Stimulated activated CD4-positive, alpha-beta T cell treated with anti-CD3 and anti-CD28 coated beads, Interleukin-12 subunit alpha, Interleukin-12 subunit beta, amount 100 ng/mL, for 24 hours (primary cell): ENCODE measurements around the gene ARMC7.

Experiments
- DNase-seq, 2 experiments: peaks; one replicate each; pipeline ENCODE4 v3.0.0-alpha.2; 2020; ENCODE audit warnings: low read depth in 2 of 2

Gene ARMC7

DNA sequence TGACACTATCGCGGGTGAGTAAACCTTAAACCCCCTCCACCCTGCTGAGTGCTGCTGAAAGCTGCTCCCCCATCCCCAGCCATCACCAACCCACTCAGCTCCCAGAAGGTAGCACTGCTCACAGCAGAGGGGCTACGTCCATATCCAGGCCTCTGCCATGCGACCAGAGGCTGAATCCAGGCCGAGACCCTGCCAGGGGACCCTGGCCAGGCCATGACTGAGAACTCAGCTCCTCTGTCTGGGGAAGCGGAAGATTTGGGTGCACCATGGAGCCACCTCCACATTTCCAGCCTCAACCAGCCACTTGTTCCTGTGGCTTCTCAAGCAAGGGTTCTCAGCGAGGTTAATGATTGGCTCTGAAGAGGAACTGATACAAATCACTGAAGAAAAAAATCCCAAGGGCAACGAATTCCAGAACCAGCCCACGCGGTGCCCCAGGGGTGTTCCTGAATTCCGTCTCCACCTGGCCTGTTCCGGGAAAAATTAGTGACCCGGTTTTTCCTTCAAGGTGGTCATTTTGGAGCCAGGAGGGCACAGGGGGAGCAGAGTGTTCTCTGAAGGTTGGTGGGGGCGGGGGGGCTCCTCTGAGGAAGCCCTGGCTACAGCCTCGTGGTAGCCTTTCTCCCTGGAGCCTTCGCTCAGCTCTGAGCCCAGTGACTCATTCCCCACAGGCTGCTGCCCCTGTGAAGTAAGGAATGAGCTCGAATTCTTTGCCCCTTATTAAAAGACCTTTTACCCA lies 31.3 kb upstream of the ARMC7 start:
- DNase-seq, result no peak

DNA sequence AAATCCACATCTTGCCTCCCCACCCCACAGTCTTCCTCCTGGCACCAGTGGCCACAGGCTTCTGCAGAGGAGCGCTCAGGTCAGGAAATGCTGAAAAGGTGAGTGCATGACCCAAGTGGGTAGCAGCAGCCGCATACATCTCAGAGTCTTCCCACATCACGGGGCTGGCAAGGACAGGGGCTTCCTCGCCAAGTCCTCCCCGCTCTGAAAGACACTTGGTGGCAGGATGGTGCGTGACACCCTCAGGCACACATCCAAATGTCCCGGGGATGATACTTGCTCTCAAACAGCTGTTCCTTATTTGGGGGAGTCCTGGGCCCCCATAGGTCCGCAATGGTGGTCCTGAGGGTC lies 30.8 kb upstream of the ARMC7 start:
- no peak for DNase-seq

DNA sequence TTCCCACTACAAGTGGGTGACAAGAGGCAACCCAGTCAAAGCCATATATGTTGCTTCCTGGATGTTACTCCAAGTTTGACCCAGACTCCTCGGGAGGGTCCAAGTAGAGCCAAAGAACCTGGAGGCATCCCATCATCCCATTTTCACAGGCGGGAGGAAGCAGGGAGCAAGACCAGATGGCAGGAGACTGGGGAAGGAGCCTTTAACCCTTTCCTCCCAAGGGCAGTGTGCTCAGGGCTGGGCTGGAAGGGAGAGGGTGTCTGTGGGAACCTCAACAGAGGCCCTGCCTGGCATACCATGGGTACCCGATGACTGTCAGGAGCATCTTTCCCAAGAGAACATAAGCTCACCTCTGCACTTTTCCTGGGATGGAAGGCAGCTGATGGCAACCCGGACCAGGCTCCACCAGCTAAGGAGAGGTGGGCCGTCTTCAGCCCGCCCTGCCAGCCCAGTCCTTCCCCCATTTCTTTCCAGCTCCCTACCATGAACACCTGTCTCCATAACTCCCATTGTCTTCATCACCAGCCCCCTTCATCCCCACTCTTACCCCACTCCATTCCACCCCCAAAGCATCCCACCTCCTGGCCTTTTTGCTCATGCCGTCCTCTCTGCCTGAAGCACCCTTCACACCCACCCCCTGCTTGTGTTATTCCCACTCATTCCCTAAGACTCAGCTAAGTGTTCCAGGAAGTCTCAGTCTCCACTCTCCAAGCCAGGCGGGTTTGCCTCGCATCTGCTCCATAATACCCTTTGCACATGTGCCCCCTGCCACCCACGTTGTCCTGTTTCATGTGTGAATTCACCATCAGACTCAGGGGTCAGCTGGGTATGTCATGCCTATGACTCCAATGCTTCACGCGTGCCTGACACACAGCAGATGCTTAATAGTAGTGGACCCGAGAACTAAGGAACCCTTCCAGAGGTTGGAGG lies 27.9 kb upstream of the ARMC7 start:
- DNase-seq, result no peak

DNA sequence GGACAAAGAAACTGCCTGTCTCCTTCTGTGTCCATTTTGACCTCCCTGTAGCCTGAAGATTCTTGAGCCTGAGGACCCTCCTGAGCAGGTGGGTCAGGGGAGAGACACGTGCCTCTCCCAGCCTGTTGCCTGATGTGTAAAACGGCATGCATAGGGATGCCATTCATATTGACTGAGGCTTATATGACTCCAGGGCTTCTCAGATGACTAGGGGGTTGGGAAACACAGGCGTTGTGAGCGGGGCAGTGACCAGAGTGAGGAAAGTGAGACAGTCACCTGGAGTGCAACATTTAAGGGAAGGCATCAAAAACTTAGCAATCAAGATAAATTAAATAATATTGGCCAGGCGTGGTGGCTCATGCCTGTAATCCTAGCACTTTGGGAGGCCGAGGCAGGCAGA lies 27.1 kb upstream of the ARMC7 start:
- no peak for DNase-seq

GRCh38 chr17:75084039-75084660 lies 25.6 kb upstream of the ARMC7 start:
- no peak for DNase-seq

DNA sequence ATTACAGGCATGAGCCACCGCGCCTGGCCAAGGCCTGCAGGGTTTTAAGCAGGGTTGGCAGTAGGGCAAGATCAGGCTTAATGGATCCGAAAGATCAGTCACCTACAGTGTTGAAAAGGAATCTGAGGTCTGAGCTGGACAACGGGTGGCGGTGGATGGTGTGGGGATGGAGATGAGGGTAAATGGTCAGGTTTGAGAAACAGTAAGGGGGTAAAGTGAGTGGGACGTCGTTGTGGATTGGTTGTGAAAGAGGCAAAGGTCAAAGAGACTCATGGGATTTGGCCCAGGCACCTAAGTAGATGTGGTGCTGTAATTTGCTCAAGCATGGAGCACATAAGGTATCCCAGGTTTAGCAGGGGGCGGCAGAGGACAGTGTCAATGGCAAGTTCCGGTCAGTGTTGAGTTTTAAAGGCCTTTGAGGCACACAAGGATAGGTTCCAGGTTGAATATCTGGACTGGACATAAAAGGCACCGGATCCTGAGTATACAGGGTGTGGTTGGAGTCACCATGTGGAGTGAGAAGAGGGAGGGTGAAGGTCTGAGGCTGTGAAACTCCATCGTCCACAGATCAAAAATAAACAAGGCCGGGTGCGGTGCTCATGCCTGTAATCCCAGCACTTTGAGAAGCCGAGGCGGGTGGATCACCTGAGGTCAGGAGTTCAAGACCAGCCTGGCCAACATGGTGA lies 23.1 kb upstream of the ARMC7 start:
- no peak for DNase-seq

DNA sequence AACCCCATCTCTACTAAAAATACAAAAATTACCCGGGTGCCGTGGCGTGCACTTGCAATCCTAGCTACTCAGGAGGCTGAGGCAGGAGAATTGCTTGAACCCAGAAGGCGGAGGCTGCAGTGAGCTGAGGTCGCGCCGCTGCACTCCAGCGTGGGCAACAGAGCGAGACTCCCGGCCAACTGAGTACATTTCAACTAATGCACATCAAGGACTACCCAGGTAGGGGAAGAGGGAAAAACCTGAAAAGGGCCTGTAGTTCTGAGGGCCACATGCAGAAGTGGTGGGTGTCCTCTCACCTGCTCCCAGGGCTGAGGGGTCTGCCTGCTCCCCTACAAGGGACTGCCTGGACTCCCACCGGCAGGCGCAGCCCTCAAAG lies 22.6 kb upstream of the ARMC7 start:
- DNase-seq, result no peak

- no peak for DNase-seq
Measured at GRCh38 chr17:75087558-75088453, 22.0 kb upstream of the ARMC7 start, which contains the start of gene SLC16A5. Gene SLC16A5, plus strand, starts transcription at chr17:75087954. Its CDS starts 5,683 bp downstream, at chr17:75093637.

GRCh38 chr17:75088465-75089417 lies 21.0 kb upstream of the ARMC7 start:
- DNase-seq, result no peak

DNA sequence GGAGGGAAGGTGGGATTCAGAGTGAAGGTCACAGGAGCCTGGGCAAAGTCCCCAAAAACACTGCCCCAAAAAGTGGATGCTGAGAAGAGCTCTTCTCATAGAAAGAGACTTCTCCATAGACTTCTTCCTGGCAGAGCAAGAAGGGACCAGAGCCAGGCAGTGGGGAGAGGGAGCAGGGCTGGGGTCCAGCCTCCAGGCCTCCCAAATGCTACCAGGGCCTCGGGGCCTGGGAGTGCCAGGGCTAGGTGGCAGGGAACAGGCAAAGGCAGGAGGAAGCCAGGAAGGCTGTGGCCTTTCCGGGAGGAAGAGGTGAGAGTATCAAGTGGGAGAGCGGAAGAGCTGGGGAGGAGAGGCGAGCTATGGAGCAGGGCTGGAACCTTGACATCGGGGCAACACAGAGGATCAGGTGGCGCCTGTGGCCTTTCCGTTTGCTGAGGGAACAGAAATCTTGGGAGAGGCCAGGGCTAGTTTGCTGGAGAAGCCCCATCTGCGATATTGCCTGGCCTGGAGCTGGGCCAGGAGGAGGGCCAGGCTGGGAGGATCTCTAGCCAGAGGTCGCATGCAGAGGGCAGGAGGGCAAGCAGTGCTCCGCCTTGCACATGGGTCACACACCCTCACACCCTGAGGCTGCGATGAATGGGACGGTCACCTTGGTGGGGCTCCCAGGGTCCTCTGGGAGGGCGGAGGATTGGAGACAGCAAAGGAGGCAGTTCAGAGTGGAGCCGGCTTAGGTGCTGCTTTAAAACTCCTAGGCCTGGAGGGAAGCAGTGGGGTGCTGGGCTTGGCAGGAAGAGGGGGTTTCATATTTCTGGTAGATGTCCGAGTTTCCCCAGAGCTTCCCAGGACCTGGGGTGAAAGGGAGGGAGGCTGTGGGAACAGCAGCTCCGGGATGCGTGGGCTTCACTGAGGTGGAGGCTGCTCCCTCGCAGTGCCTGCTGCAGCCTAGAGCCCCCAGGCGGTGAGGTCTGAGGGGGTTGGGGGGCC lies 18.6 kb upstream of the ARMC7 start:
- no peak for DNase-seq

DNA sequence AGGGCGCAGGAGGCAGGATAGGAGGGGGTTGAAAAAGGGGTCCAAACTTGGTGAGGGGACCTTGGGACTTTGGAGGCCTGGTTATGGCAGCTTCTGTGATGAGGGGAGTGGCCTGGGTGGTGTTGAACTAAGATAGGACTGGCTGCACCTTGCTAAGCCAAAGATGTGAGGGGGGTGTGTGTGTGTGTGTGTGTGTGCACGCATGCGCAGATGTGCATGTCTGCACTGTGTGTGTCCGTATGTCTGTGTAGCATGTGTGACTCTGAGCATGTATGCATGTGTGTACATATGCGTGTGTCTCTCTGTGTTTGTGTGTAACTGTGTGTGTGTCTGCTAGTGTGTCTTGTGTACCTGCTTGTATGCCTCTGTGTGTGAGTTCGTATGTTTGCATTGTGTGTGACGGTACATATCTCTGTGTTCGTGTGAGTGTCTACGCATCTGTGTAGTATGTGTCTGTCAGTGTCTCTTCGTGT lies 17.9 kb upstream of the ARMC7 start:
- DNase-seq, result no peak

GRCh38 chr17:75093548-75094158 lies 16.1 kb upstream of the ARMC7 start:
- DNase-seq, result no peak

GRCh38 chr17:75094871-75095399 lies 14.8 kb upstream of the ARMC7 start:
- DNase-seq, result no peak

- no peak for DNase-seq
Measured at GRCh38 chr17:75096082-75096625, 13.6 kb upstream of the ARMC7 start.

DNA sequence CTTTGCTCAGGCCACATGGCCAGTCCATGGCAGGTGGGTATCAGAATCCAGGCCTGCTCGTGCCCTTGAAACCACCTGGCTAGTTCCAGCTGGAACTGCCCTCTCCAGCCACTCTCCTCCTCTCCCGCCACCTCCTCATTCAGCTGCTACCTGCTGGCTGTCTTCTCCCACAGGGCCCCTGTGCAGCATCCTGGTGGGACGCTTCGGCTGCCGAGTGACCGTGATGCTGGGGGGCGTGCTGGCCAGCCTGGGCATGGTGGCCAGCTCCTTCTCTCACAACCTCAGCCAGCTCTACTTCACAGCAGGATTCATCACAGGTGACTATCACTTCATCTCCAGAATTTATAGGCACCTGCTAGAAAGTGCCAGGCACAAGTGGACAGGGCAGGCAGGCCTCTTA lies 11.9 kb upstream of the ARMC7 start:
- no peak for DNase-seq

DNA sequence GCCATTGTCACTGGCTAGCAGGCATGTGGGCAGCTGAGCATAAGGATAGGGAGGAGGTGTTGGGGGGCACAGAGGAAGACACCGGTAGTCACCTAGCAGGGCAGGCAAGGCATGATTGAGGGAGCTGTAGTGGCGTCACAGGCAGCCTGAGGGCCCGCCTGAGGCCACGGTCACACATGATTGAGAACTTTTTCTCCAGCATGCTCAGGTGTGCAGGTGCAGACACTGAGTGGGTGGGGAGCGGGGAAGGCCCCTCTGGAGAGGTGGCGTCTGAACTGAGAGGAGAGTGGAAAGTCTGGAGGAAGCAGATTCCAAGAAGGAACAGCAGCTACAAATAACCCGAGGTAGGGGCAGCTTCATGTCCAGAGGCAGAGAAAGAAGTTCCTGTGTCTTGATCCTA lies 10.9 kb upstream of the ARMC7 start:
- no peak for DNase-seq

DNA sequence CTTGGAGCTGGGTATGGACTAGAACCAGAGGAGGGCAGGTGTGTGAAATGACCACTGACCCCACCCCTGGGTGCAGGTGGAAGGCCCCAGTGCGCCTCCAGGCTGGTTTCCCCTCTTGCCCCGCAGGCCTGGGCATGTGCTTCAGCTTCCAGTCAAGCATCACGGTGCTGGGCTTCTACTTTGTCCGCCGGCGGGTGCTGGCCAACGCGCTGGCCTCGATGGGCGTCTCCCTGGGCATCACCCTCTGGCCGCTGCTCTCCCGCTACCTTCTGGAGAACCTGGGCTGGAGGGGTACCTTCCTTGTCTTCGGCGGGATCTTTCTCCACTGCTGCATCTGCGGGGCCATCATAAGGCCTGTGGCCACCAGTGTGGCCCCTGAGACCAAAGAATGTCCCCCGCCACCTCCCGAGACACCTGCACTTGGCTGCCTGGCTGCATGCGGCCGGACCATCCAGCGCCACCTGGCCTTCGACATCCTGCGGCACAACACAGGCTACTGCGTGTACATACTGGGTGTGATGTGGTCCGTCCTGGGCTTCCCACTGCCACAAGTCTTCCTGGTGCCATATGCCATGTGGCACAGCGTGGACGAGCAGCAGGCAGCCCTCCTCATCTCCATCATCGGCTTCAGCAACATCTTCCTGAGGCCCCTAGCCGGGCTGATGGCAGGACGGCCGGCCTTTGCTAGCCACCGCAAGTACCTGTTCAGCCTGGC lies 9.7 kb upstream of the ARMC7 start:
- no peak for DNase-seq
